ENCODE data around the gene IQGAP2.
"Not testable (repeated sequence)": the region's sequence is repeated elsewhere in the genome, so short reads cannot be mapped to it uniquely, and the experiment has no call there.

IQGAP2 gene

GRCh38 chr5:76422742-76423141 lies 19.7 kb downstream of the IQGAP2 start:
- no peak overlapping the region for H3K9ac ChIP-seq (ENCODE audit: low read length)
- no peaks in the 10 kb centered on the region for H3K36me3 ChIP-seq (ENCODE audit: control insufficient read depth, insufficient read depth, low read length, severe bottlenecking)
- DNase-seq (ENCODE audit: low read depth): no peak
- H3K4me1 ChIP-seq (ENCODE audit: control insufficient read depth, insufficient read depth, low read length): no peaks in the 10 kb centered on the region
- no peaks in the 10 kb centered on the region for H3K9me3 ChIP-seq (ENCODE audit: control insufficient read depth, low read length)
- H3K27me3 ChIP-seq (replicated peaks; ENCODE audit: control insufficient read depth, insufficient read depth, low read length): peaks cover 9% of the 10 kb centered on the region
- no peak overlapping the region for H3K4me3 ChIP-seq (ENCODE audit: low read length)

DNA sequence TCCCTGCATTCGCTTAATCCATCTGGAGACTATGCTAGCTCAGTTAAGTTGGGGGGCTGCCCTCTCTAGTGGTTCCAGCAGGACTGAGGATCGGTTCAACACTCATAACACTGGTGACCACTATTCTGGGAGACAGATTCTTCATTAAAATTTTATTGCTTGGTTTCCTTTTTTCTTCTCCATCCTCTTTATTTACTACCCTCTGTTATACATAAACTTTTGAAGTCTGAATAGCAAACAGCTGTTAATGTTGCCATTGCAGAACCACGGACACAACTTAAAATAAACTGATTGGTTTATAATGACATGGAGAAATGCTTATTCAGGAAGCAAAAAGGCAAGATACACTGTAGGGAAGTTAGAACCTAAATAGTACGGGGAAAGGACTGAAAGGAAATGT lies 22.1 kb downstream of the IQGAP2 start:
- no peak overlapping the region for H3K9ac ChIP-seq (ENCODE audit: low read length)
- no peaks in the 10 kb centered on the region for H3K36me3 ChIP-seq (ENCODE audit: control insufficient read depth, insufficient read depth, low read length, severe bottlenecking)
- no peaks in the 10 kb centered on the region for H3K9me3 ChIP-seq (ENCODE audit: control insufficient read depth, low read length)
- no peaks in the 10 kb centered on the region for H3K4me1 ChIP-seq (ENCODE audit: control insufficient read depth, insufficient read depth, low read length)
- no peak overlapping the region for H3K4me3 ChIP-seq (ENCODE audit: low read length)
- no peak for DNase-seq (ENCODE audit: low read depth)
- H3K27me3 ChIP-seq (replicated peaks; ENCODE audit: control insufficient read depth, insufficient read depth, low read length): peaks cover 9% of the 10 kb centered on the region

- Histone ChIP-seq H3K9ac (ENCODE audit: low read length) (no peak overlapping the region), H3K36me3 (ENCODE audit: control insufficient read depth, insufficient read depth, low read length, severe bottlenecking) (no peaks in the 10 kb centered on the region), H3K9me3 (ENCODE audit: control insufficient read depth, low read length) (no peaks in the 10 kb centered on the region), H3K4me1 (ENCODE audit: control insufficient read depth, insufficient read depth, low read length) (no peaks in the 10 kb centered on the region), H3K4me3 (ENCODE audit: low read length) (no peak overlapping the region), H3K27me3 (replicated peaks; ENCODE audit: control insufficient read depth, insufficient read depth, low read length) (peaks cover 12% of the 10 kb centered on the region)
- DNase-seq (ENCODE audit: low read depth): no peak
Observed at GRCh38 chr5:76425928-76426804, 23.1 kb downstream of the IQGAP2 start.

- no peak for DNase-seq (ENCODE audit: low read depth)
Observed at GRCh38 chr5:76427206-76428140, 24.4 kb downstream of the IQGAP2 start.

GRCh38 chr5:76428550-76428949 lies 25.5 kb downstream of the IQGAP2 start:
- not testable (repeated sequence) for H3K9me3 ChIP-seq (ENCODE audit: control insufficient read depth, low read length); H3K4me3 ChIP-seq (ENCODE audit: low read length); H3K9ac ChIP-seq (ENCODE audit: low read length); H3K36me3 ChIP-seq (ENCODE audit: control insufficient read depth, insufficient read depth, low read length, severe bottlenecking); H3K4me1 ChIP-seq (ENCODE audit: control insufficient read depth, insufficient read depth, low read length); DNase-seq (ENCODE audit: low read depth)
- H3K27me3 ChIP-seq (replicated peaks; ENCODE audit: control insufficient read depth, insufficient read depth, low read length): peaks cover 12% of the 10 kb centered on the region

More at GRCh38 chr5:76427206-76428140, 24.4 kb downstream of the IQGAP2 start:
- no peak overlapping the region for H3K9ac ChIP-seq (ENCODE audit: low read length)
- no peaks in the 10 kb centered on the region for H3K36me3 ChIP-seq (ENCODE audit: control insufficient read depth, insufficient read depth, low read length, severe bottlenecking)
- peaks cover 12% of the 10 kb centered on the region for H3K27me3 ChIP-seq (replicated peaks; ENCODE audit: control insufficient read depth, insufficient read depth, low read length)
- no peaks in the 10 kb centered on the region for H3K9me3 ChIP-seq (ENCODE audit: control insufficient read depth, low read length)
- H3K4me1 ChIP-seq (ENCODE audit: control insufficient read depth, insufficient read depth, low read length): no peaks in the 10 kb centered on the region
- H3K4me3 ChIP-seq (ENCODE audit: low read length): no peak overlapping the region

DNA sequence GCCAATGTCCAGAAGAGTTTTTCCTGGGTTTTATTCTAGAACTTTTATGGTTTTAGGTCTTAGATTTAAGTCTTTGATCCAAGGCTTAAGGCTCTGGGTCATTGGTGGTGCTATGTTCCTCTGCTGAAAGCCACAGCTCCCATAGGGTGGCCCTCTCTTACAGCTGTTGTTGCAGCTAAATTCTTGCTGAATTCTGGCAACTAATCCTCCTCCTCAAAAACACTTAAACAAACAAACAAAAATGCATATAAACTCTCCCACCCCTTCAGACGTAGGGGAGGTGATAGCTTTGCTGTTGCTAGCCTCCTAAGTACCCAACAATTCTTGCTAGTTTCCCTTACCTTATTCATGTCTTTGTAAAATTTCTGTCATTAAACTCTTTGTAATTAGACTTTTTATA lies 30.2 kb downstream of the IQGAP2 start:
- H3K9me3 ChIP-seq (ENCODE audit: control insufficient read depth, low read length): no peaks in the 10 kb centered on the region
- no peaks in the 10 kb centered on the region for H3K36me3 ChIP-seq (ENCODE audit: control insufficient read depth, insufficient read depth, low read length, severe bottlenecking)
- H3K9ac ChIP-seq (ENCODE audit: low read length): no peak overlapping the region
- H3K4me1 ChIP-seq (ENCODE audit: control insufficient read depth, insufficient read depth, low read length): no peaks in the 10 kb centered on the region
- no peak overlapping the region for H3K4me3 ChIP-seq (ENCODE audit: low read length)
- DNase-seq (ENCODE audit: low read depth): no peak
- peaks cover 3% of the 10 kb centered on the region for H3K27me3 ChIP-seq (replicated peaks; ENCODE audit: control insufficient read depth, insufficient read depth, low read length)

DNA sequence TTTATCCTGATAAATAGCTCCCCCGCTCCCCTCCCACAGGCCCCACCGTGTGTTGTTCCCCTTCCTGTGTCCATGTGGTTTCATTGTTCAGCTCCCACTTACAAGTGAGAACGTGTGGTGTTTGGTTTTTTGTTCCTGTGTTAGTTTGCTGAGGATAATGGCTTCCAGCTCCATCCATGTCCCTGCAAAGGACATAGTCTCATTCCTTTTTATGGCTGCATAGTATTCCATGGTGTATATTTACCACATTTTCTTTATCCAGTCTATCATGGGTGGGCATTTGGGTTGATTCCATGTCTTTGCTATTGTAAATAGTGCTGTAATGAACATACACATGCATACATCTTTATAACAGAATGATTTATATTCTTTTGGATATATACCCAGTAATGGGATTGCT lies 34.4 kb downstream of the IQGAP2 start:
- not testable (repeated sequence) for H3K9me3 ChIP-seq (ENCODE audit: control insufficient read depth, low read length); H3K27me3 ChIP-seq (replicated peaks; ENCODE audit: control insufficient read depth, insufficient read depth, low read length); DNase-seq (ENCODE audit: low read depth); H3K4me3 ChIP-seq (ENCODE audit: low read length); H3K9ac ChIP-seq (ENCODE audit: low read length); H3K36me3 ChIP-seq (ENCODE audit: control insufficient read depth, insufficient read depth, low read length, severe bottlenecking); H3K4me1 ChIP-seq (ENCODE audit: control insufficient read depth, insufficient read depth, low read length)

GRCh38 chr5:76438025-76438424 lies 34.9 kb downstream of the IQGAP2 start:
- Histone ChIP-seq H3K9ac (ENCODE audit: low read length) (no peak overlapping the region), H3K36me3 (ENCODE audit: control insufficient read depth, insufficient read depth, low read length, severe bottlenecking) (no peaks in the 10 kb centered on the region), H3K4me1 (ENCODE audit: control insufficient read depth, insufficient read depth, low read length) (no peaks in the 10 kb centered on the region), H3K9me3 (ENCODE audit: control insufficient read depth, low read length) (peaks cover 9% of the 10 kb centered on the region), H3K4me3 (ENCODE audit: low read length) (no peak overlapping the region), H3K27me3 (replicated peaks; ENCODE audit: control insufficient read depth, insufficient read depth, low read length) (peaks cover 6% of the 10 kb centered on the region)
- DNase-seq (ENCODE audit: low read depth): no peak

DNA sequence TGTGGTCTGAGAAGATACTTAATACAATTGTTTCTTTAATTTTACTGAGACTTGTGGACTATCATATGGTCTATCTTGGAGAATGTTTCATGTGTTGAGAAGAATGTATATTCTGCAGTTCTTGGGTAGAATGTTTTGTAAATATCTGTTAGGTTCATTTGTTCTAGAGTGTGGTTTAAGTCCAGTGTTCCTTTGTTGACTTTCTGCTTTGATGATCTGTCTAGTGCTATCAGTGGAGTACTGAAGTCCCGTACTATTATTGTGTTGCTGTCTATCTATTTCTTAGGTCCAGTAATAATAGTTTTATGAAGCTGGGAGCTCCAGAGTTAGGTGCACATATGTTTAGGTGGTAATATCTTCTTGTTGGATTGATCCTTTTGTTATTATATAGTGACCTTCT lies 36.1 kb downstream of the IQGAP2 start:
- Histone ChIP-seq H3K9me3 (ENCODE audit: control insufficient read depth, low read length) (peaks cover 9% of the 10 kb centered on the region), H3K4me3 (ENCODE audit: low read length) (no peak overlapping the region), H3K4me1 (ENCODE audit: control insufficient read depth, insufficient read depth, low read length) (no peaks in the 10 kb centered on the region), H3K36me3 (ENCODE audit: control insufficient read depth, insufficient read depth, low read length, severe bottlenecking) (no peaks in the 10 kb centered on the region), H3K9ac (ENCODE audit: low read length) (no peak overlapping the region), H3K27me3 (replicated peaks; ENCODE audit: control insufficient read depth, insufficient read depth, low read length) (peaks cover 6% of the 10 kb centered on the region)
- DNase-seq (ENCODE audit: low read depth): no peak

GRCh38 chr5:76439929-76440328 lies 36.8 kb downstream of the IQGAP2 start:
- Histone ChIP-seq H3K4me1 (ENCODE audit: control insufficient read depth, insufficient read depth, low read length) (no peaks in the 10 kb centered on the region), H3K27me3 (replicated peaks; ENCODE audit: control insufficient read depth, insufficient read depth, low read length) (peaks cover 6% of the 10 kb centered on the region), H3K4me3 (ENCODE audit: low read length) (no peak overlapping the region), H3K36me3 (ENCODE audit: control insufficient read depth, insufficient read depth, low read length, severe bottlenecking) (no peaks in the 10 kb centered on the region), H3K9ac (ENCODE audit: low read length) (no peak overlapping the region), H3K9me3 (ENCODE audit: control insufficient read depth, low read length) (peaks cover 9% of the 10 kb centered on the region)
- no peak for DNase-seq (ENCODE audit: low read depth)

DNA sequence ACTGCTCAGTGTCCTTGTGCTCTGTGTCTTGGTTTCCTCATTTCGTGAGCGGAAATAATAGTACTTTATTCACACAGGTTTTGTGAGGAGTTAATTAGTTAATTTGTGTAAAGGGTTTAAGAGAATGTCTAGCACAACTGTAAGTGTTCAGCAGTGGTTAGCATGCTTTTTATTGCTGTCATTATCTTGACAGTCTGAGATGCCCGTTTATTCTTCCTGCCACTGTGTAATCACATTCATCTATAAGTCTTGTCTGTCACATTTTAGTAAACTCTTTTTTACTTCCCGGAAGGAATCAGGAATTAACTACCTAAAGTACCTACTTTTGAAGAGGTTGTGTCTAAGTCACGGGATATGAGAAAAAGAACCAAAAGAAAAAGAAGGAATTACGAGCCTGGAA lies 38.0 kb downstream of the IQGAP2 start:
- Histone ChIP-seq H3K36me3 (ENCODE audit: control insufficient read depth, insufficient read depth, low read length, severe bottlenecking) (no peaks in the 10 kb centered on the region), H3K27me3 (replicated peaks; ENCODE audit: control insufficient read depth, insufficient read depth, low read length) (peaks cover 6% of the 10 kb centered on the region), H3K4me3 (ENCODE audit: low read length) (no peak overlapping the region), H3K9ac (ENCODE audit: low read length) (no peak overlapping the region), H3K9me3 (ENCODE audit: control insufficient read depth, low read length) (peaks cover 9% of the 10 kb centered on the region), H3K4me1 (ENCODE audit: control insufficient read depth, insufficient read depth, low read length) (no peaks in the 10 kb centered on the region)
- no peak for DNase-seq (ENCODE audit: low read depth)
